K562 treated with DMSO at 1 percent for 24 hours (cell line): ENCODE data around the gene KRT8. TPM values are rescaled to one million over a fixed set of nuclear protein-coding genes. Genes with fewer than 3 reads are reported as not detected.

Experiments
- total RNA-seq: library from RNA; unstranded; fragments of 300-600 nt; gene quantifications from 2 replicates; pipeline ENCODE4 v1.2.3, GENCODE V29; 2022; ENCODE audit warnings: low read depth; ENCODE audit not compliant: insufficient read depth

The KRT8 gene
- 613 and 644 TPM in 2 replicates for total RNA-seq

GRCh38 chr12:52904509-52905300 is at the start of gene KRT8:
TSS of gene KRT8 (minus strand) at chr12:52905076. CDS start at chr12:52904981, 95 bp downstream.

GRCh38 chr12:52848661-52849255 is 56.1 kb downstream of the KRT8 start, which contains the start of gene KRT78:
TSS of gene KRT78 (minus strand) at chr12:52848994. CDS start at chr12:52848930, 64 bp downstream.

Other genes with a start within 250 kb of the KRT8 start
- not detected in 2 replicates for gene KRT1, start 224.7 kb downstream of the KRT8 start, total RNA-seq
- gene KRT77, start 201.6 kb downstream of the KRT8 start, total RNA-seq = not detected in 2 replicates
- not detected in 2 replicates for gene KRT76, start 127.7 kb downstream of the KRT8 start, total RNA-seq
- not detected in 2 replicates for gene KRT3, start 109.0 kb downstream of the KRT8 start, total RNA-seq
- not detected in 2 replicates for gene KRT4, start 91.0 kb downstream of the KRT8 start, total RNA-seq
- not detected in 2 replicates for gene KRT79, start 70.8 kb downstream of the KRT8 start, total RNA-seq
- gene KRT78, start 56.1 kb downstream of the KRT8 start, total RNA-seq = not detected in 2 replicates
- 385 and 414 TPM in 2 replicates for gene KRT18, start 44.0 kb upstream of the KRT8 start, total RNA-seq
- gene EIF4B, start 101.4 kb upstream of the KRT8 start, total RNA-seq = 250 and 262 TPM in 2 replicates
- 5.0 and 7.3 TPM in 2 replicates for gene TNS2, start 145.0 kb upstream of the KRT8 start, total RNA-seq
- gene SPRYD3, start 174.3 kb upstream of the KRT8 start, total RNA-seq = 25.9 and 26.5 TPM in 2 replicates
- 1.4 TPM in 1 of 2 replicates, not detected in the other for gene IGFBP6, start 192.6 kb upstream of the KRT8 start, total RNA-seq
- not detected in 2 replicates for gene SOAT2, start 198.4 kb upstream of the KRT8 start, total RNA-seq